OCI-LY7 (cell line): ENCODE results near the gene SLC9A7. TPM values are rescaled to one million over a fixed set of nuclear protein-coding genes. Genes with fewer than 3 reads are reported as not detected.

Experiments
- BruUV-seq: library from RNA; stranded (reverse); fragments of 400-500 nt; replicated peaks from 2 replicates; lab custom pipeline; 2021; lab: Mats Ljungman, UMichigan
- CTCF ChIA-PET: fragments of 300-600 bp; sonication (Branson Sonifier 250); formaldehyde crosslinking; loops from one replicate; lab custom pipeline; 2022; ENCODE audit warnings: antibody characterized with exemption; ENCODE audit not compliant: unreplicated experiment; lab: Charles Lee
- POLR2A ChIA-PET: fragments of 300-600 bp; sonication (Branson Sonifier 250); formaldehyde crosslinking; loops from one replicate; lab custom pipeline; 2022; ENCODE audit warnings: antibody characterized with exemption; lab: Charles Lee
- DNase-seq: peaks from one replicate; pipeline ENCODE4 v3.0.0-alpha.2; 2015; ENCODE audit warnings: low spot score
- H2AFZ ChIP-seq: fragments of 200-600 bp; sonication (generic), shearing (Covaris generic); 2 replicates; pipeline ENCODE4 v1.6.1; 2014; ENCODE audit warnings: mild to moderate bottlenecking, antibody characterized with exemption, low read length, moderate library complexity
- H3K27ac ChIP-seq: fragments of 200-600 bp; sonication (generic); 2 replicates; pipeline ENCODE4 v1.5.1; 2014; ENCODE audit warnings: mixed run types, low read depth, mild to moderate bottlenecking, moderate library complexity, low read length, inconsistent platforms; ENCODE audit not compliant: poor library complexity, severe bottlenecking
- H3K36me3 ChIP-seq: fragments of 200-600 bp; sonication (generic); 2 replicates; pipeline ENCODE4 v1.6.1; 2014; ENCODE audit warnings: mild to moderate bottlenecking, antibody characterized with exemption, low read length, moderate library complexity, mixed read lengths; ENCODE audit not compliant: insufficient read depth
- H3K4me1 ChIP-seq: fragments of 200-600 bp; sonication (generic); 2 replicates; pipeline ENCODE4 v1.5.1; 2014; ENCODE audit warnings: mild to moderate bottlenecking, low read length; ENCODE audit not compliant: insufficient read depth, poor library complexity, severe bottlenecking
- H3K4me2 ChIP-seq: fragments of 200-600 bp; sonication (generic); 2 replicates; pipeline ENCODE4 v1.6.1; 2014; ENCODE audit warnings: mild to moderate bottlenecking, low read length
- H3K4me3 ChIP-seq: fragments of 200-600 bp; sonication (generic); 2 replicates; pipeline ENCODE4 v1.5.1; 2014; ENCODE audit warnings: mild to moderate bottlenecking, low read depth, low read length; ENCODE audit not compliant: poor library complexity, severe bottlenecking
- H3K79me2 ChIP-seq: fragments of 200-600 bp; sonication (generic); 2 replicates; pipeline ENCODE4 v1.6.1; 2016; ENCODE audit warnings: low read depth, mild to moderate bottlenecking, low read length, moderate library complexity, mixed read lengths; ENCODE audit not compliant: insufficient read depth
- H3K9me2 ChIP-seq: fragments of 200-600 bp; sonication (generic); 2 replicates; pipeline ENCODE4 v1.6.1; 2016; ENCODE audit warnings: mild to moderate bottlenecking, low read length, mixed read lengths; ENCODE audit not compliant: insufficient read depth
- H3K9me3 ChIP-seq: fragments of 200-600 bp; sonication (generic); 2 replicates; pipeline ENCODE4 v1.6.1; 2014; ENCODE audit warnings: mild to moderate bottlenecking, mixed run types, low read length, mixed read lengths
- H4K20me1 ChIP-seq: fragments of 200-600 bp; sonication (generic); 2 replicates; pipeline ENCODE4 v1.6.1; 2014; ENCODE audit warnings: mild to moderate bottlenecking, antibody characterized with exemption, low read length, moderate library complexity, mixed read lengths; ENCODE audit not compliant: insufficient read depth
- CTCF ChIP-seq: fragments of 200-600 bp; sonication (generic); conservative IDR thresholded peaks from 2 replicates; pipeline ENCODE4 v1.5.1; 2014; ENCODE audit warnings: mild to moderate bottlenecking, antibody characterized with exemption, low read length, moderate library complexity, mixed read lengths
- EZH2phosphoT487 ChIP-seq: fragments of 200-600 bp; sonication (generic); IDR thresholded peaks from 2 replicates; pipeline ENCODE4 v1.6.1; 2018; ENCODE audit warnings: low read depth, borderline replicate concordance, mild to moderate bottlenecking, mixed run types, antibody characterized with exemption, low read length, moderate library complexity, mixed read lengths
- intact Hi-C: fragments of 100-400 bp; cut with micrococcal nuclease; formaldehyde crosslinking; loops from one replicate; pipeline ENCODE4 v1.10.0; 2022; ENCODE audit not compliant: unreplicated experiment
- total RNA-seq, 2 experiments: library from RNA; depleted of rRNA in 1 of 2; stranded (reverse); fragments of >200 nt in 1 of 2; shearing (Covaris generic) in 1 of 2; gene quantifications; 2 replicates each; pipeline ENCODE4 v1.2.3, GENCODE V29; 2014 to 2022

The SLC9A7 gene
- total RNA-seq, 2 experiments from 2014 or later: 40.5 to 59.6 TPM

GRCh38 chrX:46687619-46688018 is 71.3 kb downstream of the SLC9A7 start:
- Histone ChIP-seq H2AFZ (no peak overlapping the region), H4K20me1 (no peaks in the 10 kb centered on the region; the same call in 1 of the 2 replicates), H3K4me3 (no peak overlapping the region), H3K9me2 (no peaks in the 10 kb centered on the region), H3K4me2 (no peak overlapping the region), H3K27ac (no peak overlapping the region), H3K36me3 (peaks cover 10% of the 10 kb centered on the region; the same call in 1 of the 2 replicates), H3K4me1 (peaks cover 38% of the 10 kb centered on the region), H3K9me3 (no peaks in the 10 kb centered on the region), H3K79me2 (peaks cover 35% of the 10 kb centered on the region)
- CTCF ChIA-PET: no interaction called here
- POLR2A ChIA-PET: interaction anchor here (1.3 kb wide), 1 partner anchor 13 kb away, joined by 3 read pairs; no protein-coding TSS in a partner anchor
- no TSS peak for BruUV-seq
- no peak for TF ChIP-seq CTCF
- no peak for DNase-seq
- intact Hi-C loops: loop anchor here (5.0 kb wide), 1 partner anchor 125 kb away; no protein-coding TSS in a partner anchor

- ChIA-PET CTCF (no interaction called here), POLR2A (interaction anchor here (1.3 kb wide), 1 partner anchor 15 kb away, joined by 3 read pairs; no protein-coding TSS in a partner anchor)
- BruUV-seq: no TSS peak
- no peaks in the 10 kb centered on the region; the same call in 1 of the 2 replicates for H4K20me1 ChIP-seq
- H3K36me3 ChIP-seq: peaks cover 23% of the 10 kb centered on the region
- peak overlapping the region; percentile 26 for H3K4me2 ChIP-seq
- H3K4me1 ChIP-seq: peaks cover 24% of the 10 kb centered on the region
- no peak overlapping the region for H2AFZ ChIP-seq
- DNase-seq: peak; percentile 54
- H3K9me2 ChIP-seq: no peaks in the 10 kb centered on the region
- no peak overlapping the region for H3K27ac ChIP-seq
- H3K4me3 ChIP-seq: no peak overlapping the region
- no peaks in the 10 kb centered on the region for H3K9me3 ChIP-seq
- no peak for TF ChIP-seq EZH2phosphoT487
- peak; percentile 85 for TF ChIP-seq CTCF
- intact Hi-C loops: loop anchor here (5.0 kb wide), 1 partner anchor 124 kb away; no protein-coding TSS in a partner anchor
- H3K79me2 ChIP-seq: peaks cover 20% of the 10 kb centered on the region; the same call in 1 of the 2 replicates
These were observed 72.8 kb downstream of the SLC9A7 start for GRCh38 chrX:46686003-46686645.

- ChIA-PET POLR2A (no interaction called here), CTCF (no interaction called here)
- DNase-seq: peak; percentile 18
- Histone ChIP-seq H4K20me1 (no peaks in the 10 kb centered on the region; the same call in 1 of the 2 replicates), H3K4me2 (no peak overlapping the region), H3K4me1 (peaks cover 33% of the 10 kb centered on the region), H3K36me3 (peaks cover 34% of the 10 kb centered on the region), H2AFZ (no peak overlapping the region), H3K9me2 (no peaks in the 10 kb centered on the region), H3K79me2 (0 out of 2 replicates have a peak, but pooled peaks cover 4% of the 10 kb centered on the region), H3K4me3 (no peak overlapping the region), H3K27ac (no peak overlapping the region), H3K9me3 (no peaks in the 10 kb centered on the region)
- BruUV-seq: no TSS peak
- TF ChIP-seq CTCF (0 out of 2 replicates have a peak, but pooled peaks have one; percentile 9), EZH2phosphoT487 (no peak)
- intact Hi-C loops: no loop called here
These were observed 75.9 kb downstream of the SLC9A7 start for GRCh38 chrX:46683048-46683447.
